Umbilical cord (tissue), 2 donors: ENCODE data around the gene STX10. TPM values are rescaled to one million over a fixed set of nuclear protein-coding genes. Genes with fewer than 3 reads are reported as not detected.

Experiments used
- DNase-seq: peaks from one replicate; pipeline ENCODE4 v3.0.0-alpha.2; 2015; ENCODE audit warnings: low spot score
- total RNA-seq: library from RNA; depleted of rRNA; stranded (reverse); fragments of >200 nt; gene quantifications from one replicate; pipeline ENCODE4 v1.2.3, GENCODE V29; 2014; ENCODE audit warnings: low replicate concordance; ENCODE audit not compliant: insufficient read depth

The STX10 gene
- total RNA-seq, 1 donor from 2014 or later: 63.8 TPM

DNA sequence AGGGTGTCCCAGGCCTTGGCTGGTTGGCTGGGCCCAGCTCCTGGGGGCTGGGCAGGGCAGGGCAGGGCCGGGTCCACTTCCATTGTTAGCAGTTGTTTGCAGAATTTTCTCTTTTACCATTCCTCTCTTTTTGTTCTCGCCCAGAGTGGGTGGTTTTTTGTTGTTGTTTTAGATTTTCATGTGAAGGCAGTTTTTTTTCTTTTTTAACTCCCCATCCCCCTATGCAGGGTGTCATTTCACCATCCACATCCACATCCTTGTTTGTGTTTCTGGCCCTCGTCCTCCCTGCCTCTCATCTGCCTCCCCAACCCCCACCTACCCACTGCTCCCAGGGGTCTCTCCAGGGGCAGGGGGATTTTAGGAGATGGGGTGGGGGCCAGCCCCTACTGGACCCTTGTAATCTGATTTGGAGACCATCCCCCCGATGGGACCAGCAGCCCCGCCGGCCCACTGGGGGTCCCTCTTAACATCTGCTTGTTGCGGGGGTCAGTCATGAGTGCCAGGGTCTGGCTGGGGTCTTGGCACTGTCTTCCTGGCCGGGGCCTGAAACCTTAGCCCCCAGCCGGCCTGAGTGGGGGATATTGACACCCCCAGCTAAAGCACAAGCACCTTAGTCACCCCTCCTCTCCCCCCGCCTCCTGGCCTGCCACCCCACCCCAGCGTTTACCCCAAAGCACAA is 10.4 kb downstream of the STX10 start:
- DNase-seq: no peak

- no peak for DNase-seq
These were observed 11.3 kb downstream of the STX10 start for GRCh38 chr19:13138916-13139198.

DNA sequence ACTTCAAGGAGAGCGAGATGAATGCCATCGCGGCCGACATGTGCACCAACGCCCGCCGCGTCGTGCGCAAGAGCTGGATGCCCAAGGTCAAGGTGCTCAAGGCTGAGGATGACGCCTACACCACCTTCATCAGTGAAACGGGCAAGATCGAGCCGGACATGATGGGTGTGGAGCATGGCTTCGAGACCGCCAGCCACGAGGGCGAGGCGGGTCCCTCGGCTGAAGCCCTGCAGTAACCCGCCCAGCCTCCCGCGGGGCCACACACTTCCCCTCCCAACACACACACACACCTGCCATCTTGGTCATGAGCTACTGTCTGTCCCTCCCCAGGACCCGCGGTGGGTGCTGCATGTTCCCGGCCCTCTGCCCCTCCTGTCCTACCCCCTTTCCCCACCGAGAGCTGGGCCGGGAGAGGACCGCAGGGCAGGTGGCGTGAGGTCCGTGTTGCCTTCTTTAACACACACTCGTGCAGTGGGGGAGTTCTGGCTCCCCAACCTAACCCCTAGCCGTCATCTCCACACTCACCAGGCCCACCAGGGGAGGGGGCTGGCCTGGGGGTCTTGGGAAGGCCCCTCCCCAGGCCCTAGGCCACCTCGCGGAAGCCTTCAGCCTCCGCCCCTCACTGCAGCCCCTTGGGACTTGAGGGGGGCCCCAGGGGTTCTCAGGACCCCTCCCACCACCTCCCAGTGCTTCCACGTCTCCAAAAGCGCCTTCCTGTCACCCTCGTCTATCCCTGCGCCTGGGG is 11.8 kb downstream of the STX10 start:
- DNase-seq: no peak

DNA sequence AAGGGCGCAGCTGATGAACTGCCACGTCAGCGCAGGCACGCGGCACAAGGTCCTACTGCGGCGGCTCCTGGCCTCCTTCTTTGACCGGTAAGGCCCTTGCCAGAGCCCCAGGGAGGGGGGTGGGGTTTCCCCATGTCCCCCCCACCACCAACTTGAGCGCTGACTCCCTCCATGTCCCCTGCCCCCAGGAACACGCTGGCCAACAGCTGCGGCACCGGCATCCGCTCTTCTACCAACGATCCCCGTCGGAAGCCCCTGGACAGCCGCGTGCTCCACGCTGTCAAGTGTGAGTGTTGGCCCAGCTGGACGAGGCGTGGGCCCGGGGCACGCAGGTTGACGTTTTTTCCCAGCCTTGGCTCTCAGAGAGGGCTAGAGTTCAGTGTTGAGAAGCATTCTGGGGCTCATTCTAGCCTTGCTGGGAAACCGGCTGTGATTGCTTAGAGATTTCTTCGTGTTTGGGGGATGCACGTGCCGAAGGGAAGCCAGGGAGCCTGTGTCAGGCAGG is 12.8 kb downstream of the STX10 start:
- DNase-seq: no peak

GRCh38 chr19:13135068-13136062 is 14.8 kb downstream of the STX10 start:
- no peak for DNase-seq

DNA sequence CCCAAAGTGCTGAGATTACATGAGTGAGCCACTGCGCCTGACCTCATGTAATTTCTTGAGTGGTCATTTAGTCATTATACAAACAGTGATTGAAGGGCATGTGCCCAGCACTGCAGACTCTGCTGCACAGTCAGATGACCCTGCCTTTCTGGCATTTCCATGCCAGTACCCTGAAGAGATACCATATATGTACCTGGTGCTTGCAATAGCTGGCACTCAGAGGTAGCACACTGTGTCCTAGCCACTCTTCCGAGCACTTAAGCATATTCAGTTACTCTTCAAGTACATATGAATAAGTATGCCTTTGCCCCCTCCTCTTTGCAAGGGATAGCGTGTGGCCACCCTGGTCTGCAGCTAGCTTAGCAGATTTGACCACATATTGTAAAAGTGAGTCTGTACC is 15.5 kb downstream of the STX10 start:
- DNase-seq: no peak

- DNase-seq: no peak
These were observed 16.8 kb downstream of the STX10 start for GRCh38 chr19:13133241-13133870.

- DNase-seq: no peak
These were observed 17.5 kb downstream of the STX10 start for GRCh38 chr19:13132471-13133180.

DNA sequence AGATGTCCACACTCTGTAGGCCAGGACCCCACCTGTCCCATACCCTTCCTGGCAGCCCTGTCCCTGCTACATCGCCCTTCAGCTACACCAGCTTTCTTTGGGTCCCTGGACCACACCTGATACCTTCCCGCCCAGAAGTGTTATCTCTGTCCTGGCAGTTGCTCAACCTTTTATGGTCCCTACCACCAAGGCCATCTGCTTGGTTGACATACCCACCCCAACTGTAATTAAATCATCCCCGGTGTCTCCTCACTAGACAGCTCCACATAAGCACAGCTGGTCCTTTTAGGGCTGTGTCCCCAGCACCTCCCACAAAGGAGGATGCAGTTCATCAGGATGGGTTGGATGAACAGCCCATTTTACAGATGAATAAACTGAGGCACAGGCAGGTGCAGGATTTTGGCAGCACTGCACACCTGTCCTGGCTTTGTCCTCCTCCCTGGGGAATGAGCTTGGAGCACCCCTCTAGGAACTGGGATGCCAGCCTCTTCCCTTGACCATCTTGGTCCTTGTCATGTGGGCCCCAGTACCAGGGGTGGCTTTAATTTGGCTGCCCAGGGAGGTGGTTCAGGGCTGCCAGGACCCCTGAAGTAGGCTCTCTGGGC is 19.2 kb downstream of the STX10 start:
- DNase-seq: no peak

GRCh38 chr19:13129384-13129783 is 20.8 kb downstream of the STX10 start:
- no peak for DNase-seq

GRCh38 chr19:13128583-13128982 is 21.6 kb downstream of the STX10 start:
- no peak for DNase-seq

- no peak for DNase-seq
These were observed 22.2 kb downstream of the STX10 start for GRCh38 chr19:13127811-13128575.

DNA sequence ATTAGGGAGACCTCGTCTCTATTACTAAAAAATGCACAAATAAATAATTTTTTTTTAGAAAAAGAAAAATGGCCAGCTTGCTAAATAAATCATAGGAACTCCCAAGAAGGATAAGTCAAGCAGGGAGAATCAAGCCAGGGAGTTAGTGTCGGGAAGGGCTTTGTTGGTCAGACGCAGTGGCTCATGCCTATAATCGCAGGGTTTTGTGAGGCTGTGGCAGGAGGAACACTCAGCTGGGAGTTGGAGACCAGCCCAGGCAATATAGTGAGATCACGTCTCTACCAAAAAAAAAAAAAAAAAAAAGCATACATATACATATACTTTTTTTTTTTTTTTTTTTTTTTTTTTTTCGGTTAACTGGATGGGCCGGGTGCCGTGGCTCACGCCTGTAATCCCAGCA is 23.1 kb downstream of the STX10 start:
- DNase-seq: peak; percentile 93

DNA sequence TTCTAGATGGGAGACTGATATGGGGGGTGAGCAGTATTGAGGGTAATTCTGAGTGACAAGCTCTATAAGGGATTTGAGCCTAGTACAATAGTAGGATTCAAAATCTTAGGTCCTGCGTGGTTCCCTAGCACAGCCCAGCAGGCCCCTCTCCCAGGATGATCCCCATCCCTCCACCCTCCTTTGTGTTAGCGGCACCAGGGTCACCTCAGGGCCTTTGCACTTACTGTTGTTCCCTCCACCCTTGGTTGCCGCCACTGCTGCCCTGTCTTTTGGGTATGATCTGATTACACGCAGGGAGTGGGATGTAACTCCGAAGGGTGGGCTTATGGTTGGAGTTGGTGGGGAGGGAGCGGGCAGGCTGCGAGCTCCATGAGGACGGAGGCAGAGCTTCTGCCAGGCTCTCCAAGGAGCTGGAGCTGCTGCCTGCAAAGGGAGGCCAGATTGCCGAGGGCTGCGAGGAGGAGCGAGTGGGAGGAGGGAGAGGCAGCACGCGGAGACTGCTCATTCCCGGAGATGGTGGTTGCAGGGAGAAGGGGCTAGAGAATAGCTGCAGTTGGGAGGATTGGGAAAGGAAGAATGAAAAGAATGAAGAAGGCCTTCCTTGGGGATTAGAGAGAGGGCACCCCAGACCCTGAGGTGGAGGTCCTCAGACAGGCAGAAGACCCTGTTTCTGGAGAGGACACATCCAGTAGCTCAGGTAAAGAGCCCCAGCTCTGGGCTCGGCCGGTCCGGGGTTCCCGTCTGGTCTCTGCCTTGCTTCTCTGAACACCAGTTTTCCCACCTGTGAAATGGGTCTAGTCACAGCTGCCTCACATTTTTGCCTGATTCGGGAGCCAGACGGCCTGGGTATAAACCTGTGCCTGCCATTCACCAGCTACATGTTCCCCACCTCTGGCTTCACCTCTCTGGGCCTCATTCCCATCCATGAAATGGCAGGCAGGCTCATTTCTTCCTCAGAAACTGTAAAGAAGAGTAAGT is 26.9 kb downstream of the STX10 start:
- DNase-seq: no peak

DNA sequence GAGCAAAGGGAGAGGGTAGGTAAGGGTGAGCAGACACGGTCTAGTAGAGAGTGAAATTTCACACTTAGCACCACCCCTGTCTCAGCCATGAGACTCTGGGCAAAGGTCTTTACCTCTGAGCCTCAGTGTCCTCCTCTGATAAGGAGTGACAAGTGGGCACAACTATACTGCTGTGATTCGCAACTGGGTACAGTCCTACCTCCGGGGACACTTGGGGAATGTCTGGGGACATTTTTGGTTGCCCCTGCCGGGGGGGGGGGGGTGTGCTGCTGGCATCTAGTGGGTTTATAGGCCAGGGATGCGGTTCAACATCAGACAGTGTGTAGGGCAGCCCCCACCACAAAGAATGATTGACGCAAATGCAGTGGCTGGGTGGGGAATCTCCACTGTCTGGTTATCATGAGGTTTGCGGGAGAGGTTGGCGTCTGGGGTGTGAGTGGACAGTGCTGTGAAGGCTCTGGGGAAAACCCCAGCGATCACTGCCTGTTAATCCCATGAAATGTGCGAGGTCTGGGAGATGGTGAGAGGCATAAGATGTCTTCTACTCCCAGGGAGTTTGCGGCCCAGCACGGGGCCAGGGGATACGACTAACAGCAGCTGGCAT is 27.8 kb downstream of the STX10 start:
- no peak for DNase-seq

- DNase-seq: no peak
These were observed 28.5 kb downstream of the STX10 start for GRCh38 chr19:13121551-13122274.

DNA sequence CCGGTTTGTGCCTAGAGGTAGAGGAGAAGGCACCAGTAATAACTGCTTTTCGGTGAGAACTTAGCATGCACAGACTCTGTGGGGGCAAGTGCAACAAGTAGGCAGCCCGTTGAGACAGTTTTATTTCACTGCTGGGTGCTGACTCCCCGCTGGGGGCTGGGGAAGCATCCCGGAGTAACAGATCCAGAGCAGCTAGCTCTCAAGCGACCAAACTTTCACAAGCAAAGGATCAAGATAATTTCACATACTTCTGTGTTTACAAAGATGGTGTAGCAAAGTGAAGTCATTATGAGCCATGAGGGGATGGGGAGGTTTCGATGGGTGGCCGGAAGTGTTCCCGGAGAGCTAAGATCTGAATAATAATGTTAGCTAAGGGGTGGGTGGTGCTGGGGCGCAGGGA is 29.4 kb downstream of the STX10 start:
- no peak for DNase-seq
